GM21360 (cell line): ENCODE measurements around the gene LMF2.
"Not testable (repeated sequence)": the region's sequence is repeated elsewhere in the genome, so short reads cannot be mapped to it uniquely, and the experiment has no call there.

ENCODE experiments used
- ATAC-seq: cut with Tn5 transposase; IDR thresholded peaks from one replicate; pipeline ENCODE4 v1.9.1; 2021; ENCODE audit warnings: mild to moderate bottlenecking, moderate library complexity; ENCODE audit not compliant: unreplicated experiment

LMF2 gene

GRCh38 chr22:50524676-50525103 lies 17.2 kb upstream of the LMF2 start:
- no peak for ATAC-seq

GRCh38 chr22:50523806-50524675 lies 16.5 kb upstream of the LMF2 start:
- ATAC-seq = no peak

GRCh38 chr22:50523458-50523805 lies 15.9 kb upstream of the LMF2 start:
- no peak for ATAC-seq

GRCh38 chr22:50522806-50523438 lies 15.4 kb upstream of the LMF2 start:
- ATAC-seq = no peak

DNA sequence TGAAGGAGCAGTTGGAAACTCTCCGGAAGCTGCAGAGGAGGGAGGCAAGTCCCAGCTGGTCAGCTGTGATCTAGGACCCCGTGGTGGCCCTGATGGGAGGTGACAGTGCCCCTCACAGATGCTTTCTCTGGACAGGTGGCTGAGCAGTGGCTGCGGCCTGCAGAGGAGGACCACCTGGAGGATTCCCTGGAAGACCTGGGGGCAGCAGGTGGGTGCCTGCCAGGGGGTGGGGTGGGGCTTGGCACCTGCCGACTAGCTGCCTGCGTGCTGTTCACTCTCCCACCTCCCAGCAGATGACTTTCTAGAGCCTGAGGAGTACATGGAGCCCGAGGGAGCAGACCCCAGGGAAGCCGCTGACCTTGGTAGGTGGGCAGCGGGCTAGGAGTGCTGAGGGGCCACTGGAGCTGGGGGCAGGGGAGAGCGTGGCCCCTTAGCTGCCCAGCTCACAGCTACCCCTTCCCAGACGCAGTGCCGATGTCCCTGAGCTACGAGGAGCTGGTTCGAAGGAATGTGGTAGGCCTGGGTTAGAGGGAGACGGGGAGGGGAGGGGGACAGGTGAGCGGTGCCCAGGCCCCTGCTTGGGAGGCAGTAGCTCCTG lies 14.8 kb upstream of the LMF2 start:
- ATAC-seq = no peak

DNA sequence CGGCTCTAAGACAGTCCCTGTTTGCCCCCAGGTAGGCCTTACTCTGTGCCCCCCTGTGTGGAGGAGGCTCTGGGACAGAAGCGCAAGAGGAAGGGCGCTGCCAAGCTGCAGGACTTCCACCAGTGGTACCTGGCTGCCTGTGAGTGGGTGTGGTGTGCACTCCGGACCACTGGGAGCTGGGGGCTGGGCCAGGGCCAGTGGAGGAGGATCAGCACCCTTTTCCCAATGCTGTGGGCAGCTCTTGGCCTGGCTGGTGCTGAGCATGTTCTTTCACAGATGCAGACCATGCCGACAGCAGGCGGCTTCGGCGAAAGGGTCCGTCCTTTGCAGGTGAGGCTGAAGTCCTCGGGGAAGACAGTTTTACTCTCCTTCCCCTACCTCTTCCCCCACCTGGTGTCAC lies 14.2 kb upstream of the LMF2 start:
- ATAC-seq = no peak

GRCh38 chr22:50520826-50521453 lies 13.4 kb upstream of the LMF2 start:
- ATAC-seq = no peak

- ATAC-seq = not testable (repeated sequence)
These were observed 12.7 kb upstream of the LMF2 start for GRCh38 chr22:50520184-50520583.

GRCh38 chr22:50519151-50519550 lies 11.6 kb upstream of the LMF2 start:
- ATAC-seq = no peak

GRCh38 chr22:50518606-50519005 lies 11.1 kb upstream of the LMF2 start:
- ATAC-seq = no peak

DNA sequence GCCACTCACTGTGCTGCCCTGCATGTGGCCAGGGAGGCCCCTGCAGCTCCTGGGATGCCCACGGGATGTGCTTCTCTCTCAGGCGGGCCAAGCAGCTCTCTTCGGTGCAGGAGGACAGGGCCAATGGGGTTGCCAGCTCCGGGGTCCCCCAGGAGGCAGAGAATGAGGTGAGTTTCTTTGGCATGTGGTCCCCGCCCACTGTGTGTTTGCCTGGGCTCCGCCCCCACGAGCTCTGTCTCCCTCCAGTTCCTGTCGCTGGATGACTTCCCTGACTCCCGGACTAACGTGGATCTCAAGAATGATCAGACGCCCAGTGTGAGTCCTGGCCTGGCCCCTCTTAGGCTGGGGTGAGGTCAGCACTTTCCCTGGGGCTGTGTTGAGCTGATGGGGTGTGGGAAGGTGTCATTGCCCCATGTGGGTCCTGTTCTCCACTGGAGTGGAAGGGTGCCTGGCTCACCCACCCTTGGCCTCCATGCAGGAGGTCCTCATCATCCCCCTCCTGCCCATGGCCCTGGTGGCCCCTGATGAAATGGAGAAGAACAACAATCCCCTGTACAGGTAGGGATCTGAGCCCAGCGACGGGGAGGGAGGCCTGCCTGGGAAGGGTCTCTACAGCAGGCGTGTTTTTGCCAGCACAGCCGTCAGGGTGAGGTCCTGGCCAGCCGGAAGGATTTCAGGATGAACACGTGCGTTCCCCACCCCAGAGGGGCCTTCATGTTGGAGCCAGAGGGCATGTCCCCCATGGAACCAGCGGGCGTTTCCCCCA lies 10.2 kb upstream of the LMF2 start:
- no peak for ATAC-seq

DNA sequence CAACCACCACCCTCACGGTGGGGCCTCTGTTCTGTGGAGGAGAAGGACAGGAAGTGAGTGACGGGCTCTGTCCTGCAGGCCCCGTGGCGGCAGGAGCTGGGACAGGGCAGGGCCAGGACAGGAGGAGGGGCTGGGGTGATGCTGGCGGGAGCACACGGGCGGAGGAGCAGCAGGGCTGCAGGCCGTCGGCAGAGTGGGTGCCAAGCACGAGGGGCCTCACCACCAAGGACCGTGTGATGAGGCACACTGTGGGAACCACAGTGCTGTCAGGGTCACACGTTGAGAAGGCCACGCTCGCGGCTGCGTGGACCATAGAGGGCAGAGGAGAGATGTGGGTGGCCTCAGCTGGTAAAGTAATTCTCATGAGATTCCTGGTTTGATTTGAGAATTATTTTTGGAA lies 9.4 kb upstream of the LMF2 start:
- no peak for ATAC-seq

DNA sequence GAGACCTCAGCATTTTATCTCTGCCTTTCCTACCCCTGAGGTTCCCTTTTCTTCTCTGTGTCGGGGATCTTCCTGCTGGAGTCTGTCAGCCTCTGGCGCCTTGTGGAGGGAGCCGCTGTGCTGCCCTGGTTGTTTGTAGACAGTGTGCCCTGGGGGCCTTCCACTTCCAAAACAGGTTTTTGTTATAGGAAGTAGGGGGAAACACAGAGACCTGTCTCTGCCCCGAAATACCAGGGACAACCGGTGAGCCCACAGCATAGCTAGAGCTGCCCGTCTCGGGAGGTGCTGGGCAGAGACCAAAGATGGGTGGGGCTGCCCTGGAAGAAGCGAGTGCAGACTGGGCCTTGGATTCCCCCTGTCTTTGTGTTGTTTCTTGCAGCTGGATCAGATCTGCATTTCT lies 8.6 kb upstream of the LMF2 start:
- no peak for ATAC-seq

DNA sequence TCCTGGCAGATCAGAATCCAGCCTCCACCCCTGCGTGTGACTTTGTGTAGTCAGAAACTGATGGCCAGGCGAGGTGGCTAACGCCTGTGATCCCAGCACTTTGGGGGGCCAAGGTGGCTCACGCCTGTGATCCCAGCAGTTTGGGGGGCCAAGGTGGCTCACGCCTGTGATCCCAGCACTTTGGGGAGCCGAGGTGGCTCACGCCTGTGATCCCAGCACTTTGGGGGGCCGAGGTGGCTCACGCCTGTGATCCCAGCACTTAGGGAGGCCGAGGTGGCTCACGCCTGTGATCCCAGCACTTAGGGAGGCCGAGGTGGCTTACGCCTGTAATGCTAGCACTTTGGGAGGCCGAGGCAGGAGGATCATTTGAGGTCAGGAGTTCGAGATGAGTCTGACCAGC lies 5.7 kb upstream of the LMF2 start:
- ATAC-seq = no peak

DNA sequence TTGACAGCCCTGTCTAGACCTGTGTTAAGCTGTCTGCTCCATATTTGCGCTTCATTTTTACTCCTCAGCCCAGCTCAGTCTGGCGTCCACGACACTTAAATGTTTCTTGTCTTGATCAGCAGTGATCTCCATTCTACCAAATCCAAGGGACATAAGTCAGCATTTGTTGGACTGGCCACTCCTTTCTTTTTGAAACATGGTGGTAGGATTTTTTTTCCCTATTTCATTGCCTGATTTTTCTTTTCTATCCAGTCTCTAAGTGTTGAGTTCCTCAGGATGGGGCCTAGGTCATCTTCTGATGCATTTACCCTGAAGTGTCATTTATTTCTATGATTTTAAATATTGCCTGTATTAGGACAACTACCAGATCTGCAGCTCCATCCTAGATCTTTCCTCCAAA lies 1.4 kb upstream of the LMF2 start:
- no peak for ATAC-seq

GRCh38 chr22:50507991-50508884 lies 736 bp upstream of the LMF2 start, which contains the start of gene NCAPH2:
TSS of gene NCAPH2 (plus strand) at chr22:50508224. CDS start at chr22:50508338, 114 bp downstream.
- peak; percentile 59 for ATAC-seq

- no peak for ATAC-seq
These were observed 686 bp downstream of the LMF2 start for GRCh38 chr22:50506611-50507420.

DNA sequence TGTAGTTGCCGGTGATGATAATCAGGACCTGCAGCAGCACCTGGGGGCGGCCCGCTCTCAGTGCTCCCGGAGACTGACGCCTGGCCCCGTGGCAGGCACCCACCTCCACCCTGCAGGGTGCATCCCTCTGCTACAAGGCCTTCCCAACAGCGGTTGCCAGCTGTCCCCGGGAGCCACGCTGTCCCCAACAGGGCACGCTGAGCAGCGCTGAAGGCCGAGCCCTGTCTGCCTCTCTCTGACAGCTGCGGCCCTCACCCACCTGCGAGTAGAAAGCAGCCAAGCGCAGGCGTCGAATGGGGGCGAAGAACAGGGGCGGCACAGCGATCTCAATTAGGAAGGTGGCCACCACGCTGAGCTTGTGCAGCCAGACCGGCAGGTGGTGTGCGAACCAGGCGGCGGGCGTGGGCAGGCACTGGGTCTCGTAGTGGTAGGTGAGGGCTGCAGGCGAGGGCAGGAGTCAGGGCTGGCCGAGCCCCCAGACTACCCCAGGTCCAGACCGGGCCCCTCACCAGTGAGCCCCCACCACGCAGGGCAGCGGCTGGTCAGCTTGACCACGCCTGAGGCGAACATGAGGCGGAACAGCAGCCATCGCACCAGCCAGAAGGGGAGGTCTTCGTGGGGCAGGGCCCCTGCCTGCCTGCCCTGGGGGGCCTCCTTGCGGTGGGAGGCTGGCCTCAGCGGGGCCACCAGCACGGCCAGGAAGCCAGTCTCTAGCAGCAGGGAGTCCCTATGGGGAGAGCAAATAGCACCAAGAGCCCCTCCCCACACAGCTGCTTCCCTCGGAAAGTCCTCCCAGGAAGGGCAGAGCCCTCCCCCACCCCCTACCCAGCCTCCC lies 1.5 kb downstream of the LMF2 start:
- no peak for ATAC-seq
